Measurements from ENCODE around the gene DTNB. TPM values are rescaled to one million over a fixed set of nuclear protein-coding genes. Genes with fewer than 3 reads are reported as not detected.

The DTNB gene
- polyA plus RNA-seq, 1 donor from 2014 or later: 22.5 TPM

DNA sequence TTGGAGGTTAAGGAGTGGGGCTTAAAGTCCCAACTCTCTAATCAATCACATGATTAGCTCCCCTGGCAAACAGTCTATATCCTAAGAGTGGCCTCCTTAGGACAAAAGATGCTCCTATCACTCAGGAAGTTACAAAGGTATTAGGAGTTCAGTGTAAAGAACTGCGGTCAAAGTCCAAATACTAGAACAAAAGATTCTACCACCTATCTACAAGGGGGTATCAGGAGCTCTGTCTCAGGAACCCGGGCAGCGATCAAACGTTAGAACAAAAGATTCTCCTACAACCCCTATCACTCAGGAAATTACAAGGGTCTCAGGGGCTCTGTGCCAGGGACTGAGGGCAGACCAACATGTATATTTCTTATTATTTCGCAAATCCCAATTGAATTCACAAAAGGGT lies 58.0 kb downstream of the DTNB start:
- no peak overlapping the region for H3K27ac ChIP-seq (ENCODE audit: low read length)
- no peak overlapping the region for H3K4me3 ChIP-seq (ENCODE audit: low read length)
- peaks cover 3% of the 10 kb centered on the region for H3K36me3 ChIP-seq (ENCODE audit: insufficient read depth, low read length)
- H3K27me3 ChIP-seq (ENCODE audit: insufficient read depth, low read depth, low read length): no peaks in the 10 kb centered on the region
- H2AFZ ChIP-seq (ENCODE audit: low read depth, low read length): no peak overlapping the region
- H3F3A ChIP-seq (ENCODE audit: insufficient read depth, low read length, poor library complexity, severe bottlenecking): no peaks in the 10 kb centered on the region
- no peaks in the 10 kb centered on the region for H3K79me2 ChIP-seq (replicated peaks; ENCODE audit: insufficient read depth, low read length)
- H3K9me3 ChIP-seq (ENCODE audit: low read length): no peaks in the 10 kb centered on the region
- TF ChIP-seq MXI1 (conservative IDR thresholded peaks at IDR 0.05; ENCODE audit: poor library complexity, severe bottlenecking) (no peak), RAD21 (conservative IDR thresholded peaks at IDR 0.05) (no peak), POLR2AphosphoS5 (IDR thresholded peaks at IDR 0.05) (no peak), EZH2 (IDR thresholded peaks at IDR 0.05; ENCODE audit: borderline replicate concordance, insufficient read depth, low read length, poor library complexity, severe bottlenecking) (no peak), EP300 (conservative IDR thresholded peaks at IDR 0.05; ENCODE audit: poor library complexity, severe bottlenecking) (no peak), SMC3 (conservative IDR thresholded peaks at IDR 0.05; ENCODE audit: poor library complexity) (no peak), TAF1 (IDR thresholded peaks at IDR 0.05; ENCODE audit: low read depth) (no peak)
- TF ChIP-seq, protein P1, sequence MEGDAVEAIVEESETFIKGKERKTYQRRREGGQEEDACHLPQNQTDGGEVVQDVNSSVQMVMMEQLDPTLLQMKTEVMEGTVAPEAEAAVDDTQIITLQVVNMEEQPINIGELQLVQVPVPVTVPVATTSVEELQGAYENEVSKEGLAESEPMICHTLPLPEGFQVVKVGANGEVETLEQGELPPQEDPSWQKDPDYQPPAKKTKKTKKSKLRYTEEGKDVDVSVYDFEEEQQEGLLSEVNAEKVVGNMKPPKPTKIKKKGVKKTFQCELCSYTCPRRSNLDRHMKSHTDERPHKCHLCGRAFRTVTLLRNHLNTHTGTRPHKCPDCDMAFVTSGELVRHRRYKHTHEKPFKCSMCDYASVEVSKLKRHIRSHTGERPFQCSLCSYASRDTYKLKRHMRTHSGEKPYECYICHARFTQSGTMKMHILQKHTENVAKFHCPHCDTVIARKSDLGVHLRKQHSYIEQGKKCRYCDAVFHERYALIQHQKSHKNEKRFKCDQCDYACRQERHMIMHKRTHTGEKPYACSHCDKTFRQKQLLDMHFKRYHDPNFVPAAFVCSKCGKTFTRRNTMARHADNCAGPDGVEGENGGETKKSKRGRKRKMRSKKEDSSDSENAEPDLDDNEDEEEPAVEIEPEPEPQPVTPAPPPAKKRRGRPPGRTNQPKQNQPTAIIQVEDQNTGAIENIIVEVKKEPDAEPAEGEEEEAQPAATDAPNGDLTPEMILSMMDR (IDR thresholded peaks at IDR 0.05; ENCODE audit: poor library complexity, severe bottlenecking): no peak
- TF ChIP-seq, protein P2, sequence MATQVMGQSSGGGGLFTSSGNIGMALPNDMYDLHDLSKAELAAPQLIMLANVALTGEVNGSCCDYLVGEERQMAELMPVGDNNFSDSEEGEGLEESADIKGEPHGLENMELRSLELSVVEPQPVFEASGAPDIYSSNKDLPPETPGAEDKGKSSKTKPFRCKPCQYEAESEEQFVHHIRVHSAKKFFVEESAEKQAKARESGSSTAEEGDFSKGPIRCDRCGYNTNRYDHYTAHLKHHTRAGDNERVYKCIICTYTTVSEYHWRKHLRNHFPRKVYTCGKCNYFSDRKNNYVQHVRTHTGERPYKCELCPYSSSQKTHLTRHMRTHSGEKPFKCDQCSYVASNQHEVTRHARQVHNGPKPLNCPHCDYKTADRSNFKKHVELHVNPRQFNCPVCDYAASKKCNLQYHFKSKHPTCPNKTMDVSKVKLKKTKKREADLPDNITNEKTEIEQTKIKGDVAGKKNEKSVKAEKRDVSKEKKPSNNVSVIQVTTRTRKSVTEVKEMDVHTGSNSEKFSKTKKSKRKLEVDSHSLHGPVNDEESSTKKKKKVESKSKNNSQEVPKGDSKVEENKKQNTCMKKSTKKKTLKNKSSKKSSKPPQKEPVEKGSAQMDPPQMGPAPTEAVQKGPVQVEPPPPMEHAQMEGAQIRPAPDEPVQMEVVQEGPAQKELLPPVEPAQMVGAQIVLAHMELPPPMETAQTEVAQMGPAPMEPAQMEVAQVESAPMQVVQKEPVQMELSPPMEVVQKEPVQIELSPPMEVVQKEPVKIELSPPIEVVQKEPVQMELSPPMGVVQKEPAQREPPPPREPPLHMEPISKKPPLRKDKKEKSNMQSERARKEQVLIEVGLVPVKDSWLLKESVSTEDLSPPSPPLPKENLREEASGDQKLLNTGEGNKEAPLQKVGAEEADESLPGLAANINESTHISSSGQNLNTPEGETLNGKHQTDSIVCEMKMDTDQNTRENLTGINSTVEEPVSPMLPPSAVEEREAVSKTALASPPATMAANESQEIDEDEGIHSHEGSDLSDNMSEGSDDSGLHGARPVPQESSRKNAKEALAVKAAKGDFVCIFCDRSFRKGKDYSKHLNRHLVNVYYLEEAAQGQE (IDR thresholded peaks at IDR 0.05; ENCODE audit: borderline replicate concordance): no peak
- no peaks in the 10 kb centered on the region for H4K20me1 ChIP-seq (ENCODE audit: insufficient read depth)
- no peak overlapping the region for H3K9ac ChIP-seq (ENCODE audit: low read length)
- H3K9me2 ChIP-seq (ENCODE audit: insufficient read depth, low read length): no peaks in the 10 kb centered on the region
- H3K4me2 ChIP-seq (ENCODE audit: low read length): no peak overlapping the region

DNA sequence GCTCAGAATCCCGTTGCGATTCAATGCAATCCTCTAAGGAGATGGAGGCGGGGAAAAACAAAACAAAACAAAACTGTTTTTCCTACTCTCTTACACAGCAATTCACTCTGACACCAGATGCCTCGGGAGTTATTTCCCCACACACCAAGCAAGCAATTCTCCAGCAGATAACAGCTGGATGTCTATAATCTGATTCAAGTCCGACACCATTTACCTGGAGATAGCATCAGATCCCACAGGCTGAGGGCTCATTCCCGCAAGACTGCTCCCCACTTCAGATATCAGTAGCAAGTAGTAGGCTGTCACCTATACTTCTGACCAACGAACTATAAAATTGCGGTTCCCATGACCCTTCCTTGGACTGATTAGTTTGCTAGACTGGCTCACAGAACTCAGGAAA lies 58.7 kb downstream of the DTNB start:
- no peaks in the 10 kb centered on the region for H4K20me1 ChIP-seq (ENCODE audit: insufficient read depth)
- no peak for TF ChIP-seq POLR2AphosphoS5 (IDR thresholded peaks at IDR 0.05)
- no peak for TF ChIP-seq EP300 (conservative IDR thresholded peaks at IDR 0.05; ENCODE audit: poor library complexity, severe bottlenecking)
- TF ChIP-seq, protein P2 (IDR thresholded peaks at IDR 0.05; ENCODE audit: borderline replicate concordance): no peak
- TF ChIP-seq EZH2 (IDR thresholded peaks at IDR 0.05; ENCODE audit: borderline replicate concordance, insufficient read depth, low read length, poor library complexity, severe bottlenecking): no peak
- TF ChIP-seq TAF1 (IDR thresholded peaks at IDR 0.05; ENCODE audit: low read depth): no peak
- TF ChIP-seq MXI1 (conservative IDR thresholded peaks at IDR 0.05; ENCODE audit: poor library complexity, severe bottlenecking): no peak
- TF ChIP-seq SMC3 (conservative IDR thresholded peaks at IDR 0.05; ENCODE audit: poor library complexity): no peak
- peaks cover 3% of the 10 kb centered on the region for H3K36me3 ChIP-seq (ENCODE audit: insufficient read depth, low read length)
- H3K4me2 ChIP-seq (ENCODE audit: low read length): no peak overlapping the region
- no peaks in the 10 kb centered on the region for H3K9me3 ChIP-seq (ENCODE audit: low read length)
- no peaks in the 10 kb centered on the region for H3K27me3 ChIP-seq (ENCODE audit: insufficient read depth, low read depth, low read length)
- H3K79me2 ChIP-seq (replicated peaks; ENCODE audit: insufficient read depth, low read length): no peaks in the 10 kb centered on the region
- H3K27ac ChIP-seq (ENCODE audit: low read length): no peak overlapping the region
- no peak overlapping the region for H3K4me3 ChIP-seq (ENCODE audit: low read length)
- H3K9ac ChIP-seq (ENCODE audit: low read length): no peak overlapping the region
- H3F3A ChIP-seq (ENCODE audit: insufficient read depth, low read length, poor library complexity, severe bottlenecking): no peaks in the 10 kb centered on the region
- no peaks in the 10 kb centered on the region for H3K9me2 ChIP-seq (ENCODE audit: insufficient read depth, low read length)
- no peak overlapping the region for H2AFZ ChIP-seq (ENCODE audit: low read depth, low read length)
